Measurements from ENCODE around the gene KRTAP23-1.

DNA sequence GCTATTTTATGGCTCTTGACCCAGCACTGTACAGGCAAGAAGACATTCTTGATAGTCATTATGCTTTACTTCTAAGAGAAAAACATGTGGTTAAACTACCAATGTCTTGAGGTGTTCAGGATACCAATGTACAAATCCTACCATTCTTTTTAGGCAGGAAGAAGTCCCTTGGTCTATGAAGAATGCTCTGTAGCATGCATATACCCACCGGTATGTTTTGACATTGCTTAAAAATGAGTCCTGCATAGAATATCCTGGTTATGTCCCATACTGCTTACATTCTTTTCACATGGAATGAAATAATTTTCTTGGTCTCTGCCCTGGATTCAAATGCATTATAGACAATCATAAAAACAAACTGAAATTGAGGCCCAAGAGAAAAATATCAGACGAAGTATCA, 15.7 kb downstream of the KRTAP23-1 start:
- no peak for TF ChIP-seq FOXP2 (optimal IDR thresholded peaks at IDR 0.05; ENCODE audit: control extremely low read depth, extremely low read length, insufficient read depth)
- no peak for TF ChIP-seq EZH2 (IDR thresholded peaks at IDR 0.05)
